NCI-H82 treated with DMSO at 0.1 percent for 48 hours (cell line): ENCODE data around the gene CLSTN2.

Experiments
- DNase-seq: peaks from one replicate; lab custom pipeline; 2025; ENCODE audit not compliant: unreplicated experiment; lab: John Stamatoyannopoulos, UW

The CLSTN2 gene

GRCh38 chr3:140573011-140573410 lies 638.0 kb downstream of the CLSTN2 start:
- no peak for DNase-seq

DNA sequence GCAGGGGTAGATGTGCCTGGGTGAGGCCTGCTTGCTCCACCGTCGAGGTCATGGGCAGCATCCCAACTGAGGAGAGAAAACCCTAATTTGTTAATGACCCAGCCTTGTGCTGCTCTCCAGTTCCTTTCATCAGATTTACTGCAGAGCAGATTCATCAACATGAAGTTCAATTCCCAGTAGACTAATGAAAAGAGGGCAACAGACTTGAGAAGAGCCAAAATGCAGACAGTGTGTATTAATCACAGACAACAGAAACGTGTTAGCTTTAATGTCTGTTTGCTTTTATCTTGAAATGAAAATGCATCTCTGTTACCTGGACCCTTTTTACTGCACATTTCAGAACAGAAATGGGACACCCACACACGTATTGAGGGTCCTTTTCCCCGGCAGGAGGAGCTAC lies 639.4 kb downstream of the CLSTN2 start:
- DNase-seq, result no peak

- no peak for DNase-seq
Measured at GRCh38 chr3:140576449-140576848, 641.5 kb downstream of the CLSTN2 start.

- no peak for DNase-seq
Measured at GRCh38 chr3:140577911-140578310, 642.9 kb downstream of the CLSTN2 start.

GRCh38 chr3:140579260-140579659 lies 644.3 kb downstream of the CLSTN2 start:
- DNase-seq, result no peak

DNA sequence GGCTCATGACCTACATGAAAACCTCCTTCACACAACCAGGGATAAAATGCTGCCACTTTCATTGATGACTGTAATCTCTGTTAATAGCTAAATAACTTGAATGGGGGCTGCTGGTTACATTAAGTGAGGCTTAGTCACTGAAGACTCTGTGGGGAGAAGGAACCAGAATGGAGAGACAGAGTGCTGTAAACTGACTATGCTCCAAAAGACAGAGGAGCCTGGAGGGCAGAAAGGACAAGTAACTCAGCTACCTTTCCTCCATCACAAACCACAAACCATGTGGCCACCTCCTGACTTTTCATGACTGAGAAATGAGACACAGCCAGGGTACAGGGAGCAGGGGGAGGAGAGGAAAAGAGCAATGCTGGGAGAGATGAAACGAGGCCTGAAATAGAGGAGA lies 645.8 kb downstream of the CLSTN2 start:
- DNase-seq, result no peak

DNA sequence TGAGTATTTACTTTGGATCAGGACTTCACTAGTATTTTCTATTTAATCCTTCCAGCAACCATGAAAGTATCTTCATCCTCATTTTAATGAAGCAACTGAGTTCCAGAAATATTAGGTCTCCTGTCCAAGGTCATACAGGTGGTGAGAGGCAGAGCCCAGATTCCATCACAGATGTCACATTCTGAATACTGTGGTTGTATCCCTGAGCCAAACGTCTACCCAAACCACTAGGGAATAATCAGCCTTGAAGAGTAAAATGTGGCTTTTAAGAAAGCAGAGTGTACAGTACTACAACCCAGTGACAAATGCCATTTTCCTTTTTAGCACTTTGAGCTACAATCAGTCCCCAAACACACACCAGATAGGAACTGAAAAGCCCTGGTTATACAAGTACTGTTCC lies 649.6 kb downstream of the CLSTN2 start:
- no peak for DNase-seq

DNA sequence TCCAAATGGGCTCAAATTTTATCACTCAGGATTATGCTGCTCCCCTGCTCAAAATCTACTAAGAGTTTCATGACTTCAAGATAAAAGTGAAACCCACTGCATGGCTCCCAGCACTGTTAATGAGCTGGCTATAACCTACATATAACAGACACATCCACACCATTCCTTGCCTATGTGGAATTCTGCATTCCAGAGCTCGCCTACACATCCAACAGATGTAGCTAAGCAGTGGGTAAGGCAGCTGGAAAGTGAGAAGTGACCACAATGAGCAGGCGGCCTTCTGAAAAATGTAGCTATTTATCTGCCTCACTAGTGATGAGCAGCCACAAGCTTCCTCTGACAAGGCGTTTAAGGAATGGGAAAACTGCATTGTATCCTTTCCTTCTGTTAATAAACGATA lies 650.8 kb downstream of the CLSTN2 start:
- no peak for DNase-seq

DNA sequence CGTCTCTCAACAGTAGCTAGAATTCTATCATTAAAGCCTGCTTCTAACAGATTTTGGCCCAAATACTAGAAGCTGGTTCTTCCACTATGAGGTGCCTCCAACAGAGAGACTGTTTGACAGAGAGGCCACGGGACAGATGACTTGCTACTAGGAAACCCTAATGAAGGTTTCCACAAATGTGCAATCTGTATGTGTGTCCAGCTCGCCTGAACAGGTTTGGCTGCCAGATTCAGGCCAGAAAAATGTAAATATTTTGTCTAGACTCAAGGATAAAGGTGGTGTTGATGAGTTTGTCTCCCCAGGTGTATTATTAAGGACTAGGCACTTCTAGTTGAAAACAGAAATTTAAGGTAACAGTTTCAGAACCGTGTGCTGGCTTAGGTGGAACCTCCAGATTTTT lies 651.3 kb downstream of the CLSTN2 start:
- DNase-seq, result no peak

- no peak for DNase-seq
Measured at GRCh38 chr3:140588558-140588957, 653.6 kb downstream of the CLSTN2 start.

GRCh38 chr3:140593766-140594165 lies 658.8 kb downstream of the CLSTN2 start:
- DNase-seq, result no peak

DNA sequence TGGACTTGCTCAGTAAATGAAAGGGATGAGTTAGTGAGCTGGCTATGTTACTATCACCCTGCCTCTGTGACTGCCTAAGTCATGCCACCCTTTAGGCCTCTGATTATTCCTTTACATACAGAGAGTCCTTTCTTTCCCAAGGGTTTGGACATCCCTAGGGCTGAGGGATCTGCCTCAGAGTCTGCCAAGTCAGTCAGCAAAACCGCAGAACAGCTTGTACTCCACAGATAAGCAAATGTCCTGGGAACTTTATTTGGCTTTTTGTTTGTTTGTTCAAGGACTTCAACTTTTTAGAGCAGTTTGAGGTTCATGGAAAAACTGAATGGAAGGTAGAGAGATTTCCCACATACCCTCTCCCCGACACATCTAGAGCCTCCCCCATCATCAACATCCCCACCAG lies 660.3 kb downstream of the CLSTN2 start:
- DNase-seq, result no peak

DNA sequence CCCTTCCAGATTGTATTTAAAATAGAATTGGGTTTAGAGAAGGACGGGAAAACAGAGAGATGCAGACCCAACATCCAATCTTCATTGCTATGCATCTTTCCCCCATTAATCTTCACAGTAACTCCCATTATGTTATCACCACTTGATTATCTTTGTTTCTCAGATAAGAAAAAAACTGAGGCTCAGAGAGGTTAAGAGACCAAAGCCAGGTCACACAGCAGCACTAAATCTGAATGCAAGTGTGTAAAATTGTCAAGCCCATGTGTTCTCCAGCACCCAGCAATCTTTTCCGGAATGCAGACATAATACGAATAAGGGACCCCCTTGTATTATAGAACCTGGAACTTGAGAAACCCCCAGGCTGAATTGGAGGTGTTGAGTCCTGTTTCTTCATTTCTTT lies 662.4 kb downstream of the CLSTN2 start:
- no peak for DNase-seq

DNA sequence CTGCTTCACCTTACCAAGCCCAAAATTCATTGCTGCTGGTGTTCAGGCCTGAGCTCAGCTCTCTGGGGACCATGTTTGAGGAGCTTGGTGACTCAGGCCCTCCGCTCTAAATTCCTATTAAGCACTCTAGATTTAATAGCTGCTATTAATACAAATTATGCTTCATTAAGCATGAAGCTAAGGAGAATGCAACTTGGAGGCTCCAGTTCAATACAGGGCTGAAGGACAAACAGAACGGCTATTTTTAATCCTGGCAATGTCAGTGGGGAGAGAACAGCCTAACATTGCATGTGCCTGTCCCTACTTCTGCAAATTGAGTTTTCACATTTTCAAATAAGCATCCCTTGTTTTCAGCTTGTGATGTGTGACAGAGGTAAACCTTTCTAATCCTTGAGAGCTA lies 662.8 kb downstream of the CLSTN2 start:
- no peak for DNase-seq

GRCh38 chr3:140599009-140599408 lies 664.0 kb downstream of the CLSTN2 start:
- DNase-seq, result no peak

- no peak for DNase-seq
Measured at GRCh38 chr3:140599496-140599895, 664.5 kb downstream of the CLSTN2 start.

DNA sequence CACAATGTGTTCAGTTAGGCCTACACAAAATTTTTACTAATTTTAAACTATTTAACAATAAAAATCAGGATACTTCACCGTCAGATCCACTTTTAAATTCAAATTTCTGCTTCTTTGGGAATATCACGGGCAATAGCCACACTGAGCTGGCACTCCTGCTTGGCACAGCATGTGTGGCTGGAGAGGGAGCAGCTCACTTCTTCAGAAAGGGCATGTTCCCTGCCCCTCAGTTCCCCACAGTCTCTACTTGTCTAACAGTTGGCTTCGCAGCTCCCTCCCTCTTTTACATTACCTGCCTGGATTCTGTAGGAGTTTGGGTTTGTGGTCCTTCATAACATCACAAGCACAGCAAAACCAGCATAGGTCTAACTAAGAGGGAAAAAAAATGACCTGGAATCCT lies 666.9 kb downstream of the CLSTN2 start:
- no peak for DNase-seq

- DNase-seq, result no peak
Measured at GRCh38 chr3:140602781-140603180, 667.8 kb downstream of the CLSTN2 start.

- DNase-seq, result no peak
Measured at GRCh38 chr3:140603766-140604165, 668.8 kb downstream of the CLSTN2 start.

- DNase-seq, result no peak
Measured at GRCh38 chr3:140610544-140610943, 675.6 kb downstream of the CLSTN2 start.

- no peak for DNase-seq
Measured at GRCh38 chr3:140614001-140614400, 679.0 kb downstream of the CLSTN2 start.

GRCh38 chr3:140617135-140617534 lies 682.1 kb downstream of the CLSTN2 start:
- DNase-seq, result no peak

- DNase-seq, result no peak
Measured at GRCh38 chr3:140626856-140627255, 691.9 kb downstream of the CLSTN2 start.
